Fibroblast of lung (primary cell): ENCODE data around the gene PTGIS. TPM values are rescaled to one million over a fixed set of nuclear protein-coding genes. Genes with fewer than 3 reads are reported as not detected.

Experiments
- DNase-seq, 2 donors: peaks; one replicate each; pipeline versions ENCODE4 v3.0.0 to v3.0.0-alpha.2; 2010; ENCODE audit warnings: low read depth in 2 of 2
- H2AFZ ChIP-seq: 2 replicates; pipeline ENCODE4 v1.5.1; 2012; ENCODE audit warnings: low read length, control low read depth, inconsistent platforms
- H3K27ac ChIP-seq: 2 replicates; pipeline ENCODE4 v1.5.1; 2011; ENCODE audit warnings: low read length, control low read depth; ENCODE audit not compliant: insufficient read depth
- H3K27me3 ChIP-seq: 2 replicates; pipeline ENCODE4 v1.5.1; 2011; ENCODE audit warnings: mild to moderate bottlenecking, low read length; ENCODE audit not compliant: control insufficient read depth, insufficient read depth
- H3K36me3 ChIP-seq: 2 replicates; pipeline ENCODE4 v1.5.1; 2011; ENCODE audit warnings: low read length; ENCODE audit not compliant: control insufficient read depth, insufficient read depth
- H3K4me1 ChIP-seq: 2 replicates; pipeline ENCODE4 v1.5.1; 2011; ENCODE audit warnings: low read length; ENCODE audit not compliant: control insufficient read depth, insufficient read depth; ENCODE audit errors: extremely low read depth
- H3K4me2 ChIP-seq: 2 replicates; pipeline ENCODE4 v1.5.1; 2011; ENCODE audit warnings: low read length, control low read depth; ENCODE audit not compliant: insufficient read depth; ENCODE audit errors: extremely low read depth
- H3K4me3 ChIP-seq, 4 experiments: fragments of 200-600 bp in 1 of 4; sonication (generic) in 1 of 4; replicated peaks in 1 of 4; 2 replicates each; pipeline ENCODE4 v1.5.1; 2011 to 2016; ENCODE audit warnings: low read length in 4 of 4, low read depth in 3 of 4, mild to moderate bottlenecking in 3 of 4, control low read depth in 2 of 4, inconsistent platforms in 1 of 4, mixed read lengths in 1 of 4; ENCODE audit not compliant: insufficient read depth in 1 of 4; ENCODE audit errors: control extremely low read depth in 1 of 4
- H3K79me2 ChIP-seq: 2 replicates; pipeline ENCODE4 v1.5.1; 2012; ENCODE audit warnings: mild to moderate bottlenecking, low read length, inconsistent platforms; ENCODE audit not compliant: control insufficient read depth, insufficient read depth
- H3K9ac ChIP-seq: 2 replicates; pipeline ENCODE4 v1.5.1; 2011; ENCODE audit warnings: mild to moderate bottlenecking, low read length, control low read depth; ENCODE audit not compliant: insufficient read depth
- H3K9me3 ChIP-seq: 2 replicates; pipeline ENCODE4 v1.5.1; 2012; ENCODE audit warnings: low read depth, low read length; ENCODE audit not compliant: control insufficient read depth, insufficient read depth
- H4K20me1 ChIP-seq: 2 replicates; pipeline ENCODE4 v1.5.1; 2011; ENCODE audit warnings: low read length; ENCODE audit not compliant: control insufficient read depth, insufficient read depth; ENCODE audit errors: extremely low read depth
- CTCF ChIP-seq, 2 donors: IDR thresholded peaks in 1 of 2; conservative IDR thresholded peaks in 1 of 2; 1 replicate in 1 of 2; 2 replicates in 1 of 2; pipeline ENCODE4 v1.5.1; 2011 to 2012; ENCODE audit warnings: low read length in 2 of 2, control low read depth in 1 of 2, inconsistent platforms in 1 of 2, low read depth in 1 of 2, mild to moderate bottlenecking in 1 of 2
- EZH2 ChIP-seq: IDR thresholded peaks from 2 replicates; pipeline ENCODE4 v1.5.1; 2012; ENCODE audit warnings: low read length, control low read depth, mild to moderate bottlenecking; ENCODE audit errors: missing control alignments
- polyA plus RNA-seq, 2 donors: library from polyadenylated mRNA; depleted of rRNA in 1 of 2; stranded (reverse) in 1 of 2; unstranded in 1 of 2; fragments of >200 nt; gene quantifications; 2 replicates each; pipeline ENCODE4 v1.2.1, GENCODE V29; 2011 to 2012; ENCODE audit warnings: missing spikeins in 1 of 2
- total RNA-seq: library from RNA; depleted of rRNA; stranded (reverse); fragments of >200 nt; gene quantifications from 2 replicates; pipeline ENCODE4 v1.2.1, GENCODE V29; 2014

Gene PTGIS
- total and polyA plus RNA-seq, 2 donors (not counting 1 experiment from before 2014, with no cell fraction given) = 6.8 to 41.5 TPM

- Histone ChIP-seq H3K9ac (no peak overlapping the region), H3K4me1 (no peaks in the 10 kb centered on the region), H2AFZ (no peak overlapping the region), H4K20me1 (no peaks in the 10 kb centered on the region), H3K4me3 (no peak overlapping the region), H3K36me3 (no peaks in the 10 kb centered on the region), H3K27ac (no peak overlapping the region), H3K79me2 (no peaks in the 10 kb centered on the region), H3K27me3 (peaks cover 7% of the 10 kb centered on the region), H3K9me3 (no peaks in the 10 kb centered on the region), H3K4me2 (no peak overlapping the region)
- TF ChIP-seq EZH2 (no peak), CTCF (conservative IDR thresholded peaks at IDR 0.05 in 1 of 2, IDR thresholded peaks at IDR 0.05 in 1 of 2; ENCODE audit: low read depth in 1 of 2, low read length in 2 of 2) (no peak)
- DNase-seq = peak; percentile 10 to 43
These were observed 66.0 kb downstream of the PTGIS start for GRCh38 chr20:49501917-49502316.

- Histone ChIP-seq H3K79me2 (no peaks in the 10 kb centered on the region), H3K9ac (no peak overlapping the region), H3K4me1 (no peaks in the 10 kb centered on the region), H3K36me3 (no peaks in the 10 kb centered on the region), H2AFZ (no peak overlapping the region), H3K27ac (no peak overlapping the region), H3K27me3 (peaks cover 7% of the 10 kb centered on the region), H3K4me2 (no peak overlapping the region), H4K20me1 (no peaks in the 10 kb centered on the region), H3K4me3 (no peak overlapping the region), H3K9me3 (no peaks in the 10 kb centered on the region)
- TF ChIP-seq EZH2 = no peak
- no peak for TF ChIP-seq CTCF (conservative IDR thresholded peaks at IDR 0.05 in 1 of 2, IDR thresholded peaks at IDR 0.05 in 1 of 2; ENCODE audit: low read depth in 1 of 2, low read length in 2 of 2)
- no peak for DNase-seq
These were observed 70.6 kb downstream of the PTGIS start for GRCh38 chr20:49497398-49497669.

- H3K27me3 ChIP-seq = peaks cover 7% of the 10 kb centered on the region
- H3K4me3 ChIP-seq = no peak overlapping the region
- TF ChIP-seq EZH2 (no peak), CTCF (conservative IDR thresholded peaks at IDR 0.05 in 1 of 2, IDR thresholded peaks at IDR 0.05 in 1 of 2; ENCODE audit: low read depth in 1 of 2, low read length in 2 of 2) (no peak)
- H3K9me3 ChIP-seq = no peaks in the 10 kb centered on the region
- no peak for DNase-seq
- H3K79me2 ChIP-seq = no peaks in the 10 kb centered on the region
- H3K9ac ChIP-seq = no peak overlapping the region
- H2AFZ ChIP-seq = no peak overlapping the region
- no peaks in the 10 kb centered on the region for H3K4me1 ChIP-seq
- H4K20me1 ChIP-seq = no peaks in the 10 kb centered on the region
- H3K4me2 ChIP-seq = no peak overlapping the region
- no peaks in the 10 kb centered on the region for H3K36me3 ChIP-seq
- H3K27ac ChIP-seq = no peak overlapping the region
These were observed 71.2 kb downstream of the PTGIS start for GRCh38 chr20:49496553-49497397.
